Hepatocyte (in vitro differentiated cells): Measurements from ENCODE around the gene ATP2B3.

ENCODE experiments used
- CTCF ChIP-seq: fragments of 200-600 bp; sonication (generic); IDR thresholded peaks from 2 replicates; pipeline ENCODE4 v1.5.1; 2016; ENCODE audit warnings: antibody characterized with exemption, mild to moderate bottlenecking; ENCODE audit not compliant: poor library complexity
- EZH2phosphoT487 ChIP-seq: fragments of 200-600 bp; sonication (generic); IDR thresholded peaks from one replicate; pipeline ENCODE4 v1.6.1; 2018; ENCODE audit warnings: antibody characterized with exemption, mild to moderate bottlenecking, low read depth, moderate library complexity; ENCODE audit not compliant: unreplicated experiment, severe bottlenecking

- TF ChIP-seq CTCF (no peak), EZH2phosphoT487 (no peak)
Measured at GRCh38 chrX:153512501-153512893, 4.9 kb upstream of the ATP2B3 start.
